HFFc6 (cell line): ENCODE data around the gene DACH1. TPM values are rescaled to one million over a fixed set of nuclear protein-coding genes. Genes with fewer than 3 reads are reported as not detected.

ENCODE experiments used
- DNase-seq: peaks from one replicate; pipeline ENCODE4 v3.0.0-alpha.2; 2018
- H3K27ac Mint-ChIP-seq: 2 replicates; pipeline ENCODE4 v1.8.0; 2020; ENCODE audit warnings: mild to moderate bottlenecking, mixed read lengths
- H3K27me3 Mint-ChIP-seq: 2 replicates; pipeline ENCODE4 v1.8.0; 2021; ENCODE audit warnings: mild to moderate bottlenecking, moderate library complexity, mixed read lengths; ENCODE audit not compliant: insufficient read depth
- H3K36me3 Mint-ChIP-seq: 2 replicates; pipeline ENCODE4 v1.8.0; 2021; ENCODE audit warnings: low read depth, mixed read lengths
- H3K4me1 Mint-ChIP-seq: 2 replicates; pipeline ENCODE4 v1.8.0; 2020; ENCODE audit warnings: low read depth, mixed read lengths
- H3K4me3 Mint-ChIP-seq: 2 replicates; pipeline ENCODE4 v1.8.0; 2020; ENCODE audit warnings: mild to moderate bottlenecking, moderate library complexity, mixed read lengths
- H3K9me3 Mint-ChIP-seq: 2 replicates; pipeline ENCODE4 v1.8.0; 2020; ENCODE audit warnings: mild to moderate bottlenecking, mixed read lengths
- CTCF ChIP-seq: fragments of 200-600 bp; sonication (generic); IDR thresholded peaks from 2 replicates; pipeline ENCODE4 v1.5.0; 2021; ENCODE audit warnings: antibody characterized with exemption, mild to moderate bottlenecking
- total RNA-seq, 6 experiments: library from RNA; stranded (reverse); fragmentation: NEBNext Ultra II Directional; extraction: Animal tissue kit (Norgen Biotek cat#: 25700); gene quantifications; 2 replicates in 1 of 6; 3 replicates in 5 of 6; pipeline ENCODE4 v1.2.3, GENCODE V29; 2021

The DACH1 gene
- total RNA-seq, 6 experiments from 2014 or later = not detected

- H3K4me3 Mint-ChIP-seq = no peak overlapping the region
- no peaks in the 10 kb centered on the region; the same call in 1 of the 2 replicates for H3K27me3 Mint-ChIP-seq
- no peak for DNase-seq
- no peak overlapping the region for H3K27ac Mint-ChIP-seq
- TF ChIP-seq CTCF = no peak
- H3K9me3 Mint-ChIP-seq = peaks cover 28% of the 10 kb centered on the region
- H3K36me3 Mint-ChIP-seq = no peaks in the 10 kb centered on the region
- no peaks in the 10 kb centered on the region for H3K4me1 Mint-ChIP-seq
Measured at GRCh38 chr13:71751073-71751472, 115.9 kb downstream of the DACH1 start.

- H3K9me3 Mint-ChIP-seq = peaks cover 26% of the 10 kb centered on the region
- no peak for DNase-seq
- H3K4me1 Mint-ChIP-seq = no peaks in the 10 kb centered on the region
- H3K36me3 Mint-ChIP-seq = no peaks in the 10 kb centered on the region
- no peak overlapping the region for H3K27ac Mint-ChIP-seq
- TF ChIP-seq CTCF = no peak
- no peaks in the 10 kb centered on the region for H3K27me3 Mint-ChIP-seq
- H3K4me3 Mint-ChIP-seq = no peak overlapping the region
Measured at GRCh38 chr13:71730267-71730666, 136.7 kb downstream of the DACH1 start.

GRCh38 chr13:71729441-71729840 lies 137.6 kb downstream of the DACH1 start:
- Mint-ChIP-seq H3K9me3 (peaks cover 26% of the 10 kb centered on the region), H3K36me3 (no peaks in the 10 kb centered on the region), H3K4me3 (no peak overlapping the region), H3K4me1 (no peaks in the 10 kb centered on the region), H3K27me3 (no peaks in the 10 kb centered on the region), H3K27ac (no peak overlapping the region)
- DNase-seq = no peak
- TF ChIP-seq CTCF = no peak

- no peak overlapping the region for H3K4me3 Mint-ChIP-seq
- no peak for DNase-seq
- no peaks in the 10 kb centered on the region for H3K36me3 Mint-ChIP-seq
- no peak overlapping the region for H3K27ac Mint-ChIP-seq
- H3K27me3 Mint-ChIP-seq = no peaks in the 10 kb centered on the region
- H3K9me3 Mint-ChIP-seq = peaks cover 21% of the 10 kb centered on the region
- H3K4me1 Mint-ChIP-seq = no peaks in the 10 kb centered on the region
- no peak for TF ChIP-seq CTCF
Measured at GRCh38 chr13:71727662-71728061, 139.3 kb downstream of the DACH1 start.

GRCh38 chr13:71727042-71727441 lies 140.0 kb downstream of the DACH1 start:
- Mint-ChIP-seq H3K9me3 (peaks cover 23% of the 10 kb centered on the region), H3K36me3 (no peaks in the 10 kb centered on the region), H3K4me3 (no peak overlapping the region), H3K27me3 (no peaks in the 10 kb centered on the region), H3K27ac (no peak overlapping the region), H3K4me1 (no peaks in the 10 kb centered on the region)
- no peak for DNase-seq
- no peak for TF ChIP-seq CTCF

- Mint-ChIP-seq H3K4me3 (no peak overlapping the region), H3K27ac (no peak overlapping the region), H3K4me1 (no peaks in the 10 kb centered on the region), H3K9me3 (peaks cover 18% of the 10 kb centered on the region), H3K27me3 (no peaks in the 10 kb centered on the region), H3K36me3 (no peaks in the 10 kb centered on the region)
- TF ChIP-seq CTCF = no peak
- DNase-seq = no peak
Measured at GRCh38 chr13:71722206-71722605, 144.8 kb downstream of the DACH1 start.
